Astrocyte (in vitro differentiated cells and primary cell): ENCODE results near the gene TPD52L1. TPM values are rescaled to one million over a fixed set of nuclear protein-coding genes. Genes with fewer than 3 reads are reported as not detected.
"Not testable (repeated sequence)": the region's sequence is repeated elsewhere in the genome, so short reads cannot be mapped to it uniquely, and the experiment has no call there.

Experiments
- DNase-seq: peaks from one replicate; pipeline ENCODE4 v3.0.0-alpha.2; 2010; ENCODE audit warnings: low read depth
- FAIRE-seq: peaks from 2 replicates; lab custom pipeline; 2011; peaks lifted over from hg19 to GRCh38; lab: Jason Lieb, UNC
- H2AFZ ChIP-seq: 2 replicates; pipeline ENCODE4 v1.6.0; 2012; ENCODE audit warnings: low read depth, low read length, inconsistent platforms
- H3K27ac ChIP-seq: 2 replicates; pipeline ENCODE4 v1.5.1; 2011; ENCODE audit warnings: low read depth, low read length, inconsistent platforms
- H3K27me3 ChIP-seq: 2 replicates; pipeline ENCODE4 v1.6.0; 2011; ENCODE audit warnings: low read length, inconsistent platforms; ENCODE audit not compliant: insufficient read depth
- H3K36me3 ChIP-seq: 2 replicates; pipeline ENCODE4 v1.5.1; 2011; ENCODE audit warnings: low read length, inconsistent platforms; ENCODE audit not compliant: insufficient read depth
- H3K4me1 ChIP-seq: 2 replicates; pipeline ENCODE4 v1.5.1; 2011; ENCODE audit warnings: low read length, inconsistent platforms; ENCODE audit not compliant: insufficient read depth
- H3K4me2 ChIP-seq: 2 replicates; pipeline ENCODE4 v1.6.0; 2012; ENCODE audit warnings: low read length, inconsistent platforms
- H3K4me3 ChIP-seq: 2 replicates; pipeline ENCODE4 v1.5.1; 2011; ENCODE audit warnings: low read depth, mild to moderate bottlenecking, low read length, inconsistent platforms; ENCODE audit not compliant: insufficient read depth
- H3K79me2 ChIP-seq: 2 replicates; pipeline ENCODE4 v1.6.0; 2012; ENCODE audit warnings: mild to moderate bottlenecking, low read length, inconsistent platforms; ENCODE audit not compliant: insufficient read depth
- H3K9ac ChIP-seq: 2 replicates; pipeline ENCODE4 v1.6.0; 2012; ENCODE audit warnings: mild to moderate bottlenecking, low read length, inconsistent platforms
- H3K9me3 ChIP-seq: 2 replicates; pipeline ENCODE4 v1.5.1; 2012; ENCODE audit warnings: low read depth, mild to moderate bottlenecking, low read length, inconsistent platforms; ENCODE audit not compliant: insufficient read depth
- H4K20me1 ChIP-seq: 2 replicates; pipeline ENCODE4 v1.6.0; 2012; ENCODE audit warnings: low read length, inconsistent platforms; ENCODE audit not compliant: insufficient read depth
- H3K27ac Mint-ChIP-seq: one replicate; pipeline ENCODE4 v1.8.0; 2021; ENCODE audit warnings: mild to moderate bottlenecking, mixed read lengths; ENCODE audit not compliant: unreplicated experiment
- H3K27me3 Mint-ChIP-seq: one replicate; pipeline ENCODE4 v1.8.0; 2021; ENCODE audit warnings: low read depth, mixed read lengths; ENCODE audit not compliant: unreplicated experiment
- H3K36me3 Mint-ChIP-seq: one replicate; pipeline ENCODE4 v1.8.0; 2021; ENCODE audit warnings: low read depth, mixed read lengths; ENCODE audit not compliant: unreplicated experiment
- H3K4me1 Mint-ChIP-seq: one replicate; pipeline ENCODE4 v1.8.0; 2021; ENCODE audit warnings: low read depth, mixed read lengths; ENCODE audit not compliant: unreplicated experiment
- H3K4me3 Mint-ChIP-seq: one replicate; pipeline ENCODE4 v1.8.0; 2021; ENCODE audit warnings: mild to moderate bottlenecking, moderate library complexity, mixed read lengths; ENCODE audit not compliant: unreplicated experiment
- H3K9me3 Mint-ChIP-seq: one replicate; pipeline ENCODE4 v1.8.0; 2021; ENCODE audit warnings: mild to moderate bottlenecking, mixed read lengths; ENCODE audit not compliant: unreplicated experiment
- EZH2 ChIP-seq: IDR thresholded peaks from 2 replicates; pipeline ENCODE4 v1.6.1; 2012; ENCODE audit warnings: mild to moderate bottlenecking, low read length, inconsistent platforms; ENCODE audit not compliant: insufficient read depth
- total RNA-seq: library from RNA; stranded (reverse); gene quantifications from 2 replicates; pipeline ENCODE4 v1.2.1, GENCODE V29; 2021
- TF ChIP-seq, protein P1 (sequence below): IDR thresholded peaks from 2 replicates; pipeline ENCODE4 v1.5.1; 2011; ENCODE audit warnings: low read depth, mild to moderate bottlenecking, inconsistent platforms, low read length, moderate library complexity; ENCODE audit not compliant: insufficient read depth

The TPD52L1 gene
- total RNA-seq, 1 donor from 2014 or later: 32.8 TPM

DNA sequence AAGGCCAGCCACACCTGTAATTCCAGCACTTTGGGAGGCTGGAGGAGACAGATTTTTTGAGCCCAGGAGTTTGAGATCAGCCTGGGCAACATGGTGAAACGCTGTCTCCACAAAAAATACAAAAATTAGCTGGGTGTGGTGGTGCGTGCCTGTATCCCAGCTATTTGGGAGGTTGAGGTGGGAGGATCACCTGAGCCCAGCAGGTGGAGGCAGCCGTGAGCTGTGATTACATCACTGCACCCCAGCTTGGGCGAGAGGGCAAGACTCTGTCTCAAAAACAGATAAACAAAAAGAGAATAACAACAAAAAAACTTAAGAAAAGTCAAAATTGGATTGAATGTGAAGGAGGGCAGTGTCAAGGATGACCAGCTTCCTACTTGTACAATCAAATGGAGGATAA, 2.9 kb downstream of the TPD52L1 start:
- H4K20me1 ChIP-seq: no peaks in the 10 kb centered on the region
- H3K36me3 Mint-ChIP-seq: peaks cover 4% of the 10 kb centered on the region
- TF ChIP-seq, protein P1, sequence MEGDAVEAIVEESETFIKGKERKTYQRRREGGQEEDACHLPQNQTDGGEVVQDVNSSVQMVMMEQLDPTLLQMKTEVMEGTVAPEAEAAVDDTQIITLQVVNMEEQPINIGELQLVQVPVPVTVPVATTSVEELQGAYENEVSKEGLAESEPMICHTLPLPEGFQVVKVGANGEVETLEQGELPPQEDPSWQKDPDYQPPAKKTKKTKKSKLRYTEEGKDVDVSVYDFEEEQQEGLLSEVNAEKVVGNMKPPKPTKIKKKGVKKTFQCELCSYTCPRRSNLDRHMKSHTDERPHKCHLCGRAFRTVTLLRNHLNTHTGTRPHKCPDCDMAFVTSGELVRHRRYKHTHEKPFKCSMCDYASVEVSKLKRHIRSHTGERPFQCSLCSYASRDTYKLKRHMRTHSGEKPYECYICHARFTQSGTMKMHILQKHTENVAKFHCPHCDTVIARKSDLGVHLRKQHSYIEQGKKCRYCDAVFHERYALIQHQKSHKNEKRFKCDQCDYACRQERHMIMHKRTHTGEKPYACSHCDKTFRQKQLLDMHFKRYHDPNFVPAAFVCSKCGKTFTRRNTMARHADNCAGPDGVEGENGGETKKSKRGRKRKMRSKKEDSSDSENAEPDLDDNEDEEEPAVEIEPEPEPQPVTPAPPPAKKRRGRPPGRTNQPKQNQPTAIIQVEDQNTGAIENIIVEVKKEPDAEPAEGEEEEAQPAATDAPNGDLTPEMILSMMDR: no peak
- no peak for TF ChIP-seq EZH2
- H3K4me2 ChIP-seq: no peak overlapping the region
- H3K4me3 Mint-ChIP-seq: no peak overlapping the region
- no peak overlapping the region for H3K9ac ChIP-seq
- no peak overlapping the region for H3K27ac Mint-ChIP-seq
- H3K79me2 ChIP-seq: no peaks in the 10 kb centered on the region
- no peaks in the 10 kb centered on the region for H3K36me3 ChIP-seq
- no peaks in the 10 kb centered on the region for H3K9me3 Mint-ChIP-seq
- H3K9me3 ChIP-seq: no peaks in the 10 kb centered on the region
- DNase-seq (no peak), FAIRE-seq (no peak)
- peaks cover 4% of the 10 kb centered on the region for H3K4me1 ChIP-seq
- H3K4me3 ChIP-seq: no peak overlapping the region
- H3K27ac ChIP-seq: no peak overlapping the region
- no peak overlapping the region for H2AFZ ChIP-seq
- H3K27me3 ChIP-seq: no peaks in the 10 kb centered on the region
- peaks cover 2% of the 10 kb centered on the region for H3K4me1 Mint-ChIP-seq
- no peaks in the 10 kb centered on the region for H3K27me3 Mint-ChIP-seq

DNA sequence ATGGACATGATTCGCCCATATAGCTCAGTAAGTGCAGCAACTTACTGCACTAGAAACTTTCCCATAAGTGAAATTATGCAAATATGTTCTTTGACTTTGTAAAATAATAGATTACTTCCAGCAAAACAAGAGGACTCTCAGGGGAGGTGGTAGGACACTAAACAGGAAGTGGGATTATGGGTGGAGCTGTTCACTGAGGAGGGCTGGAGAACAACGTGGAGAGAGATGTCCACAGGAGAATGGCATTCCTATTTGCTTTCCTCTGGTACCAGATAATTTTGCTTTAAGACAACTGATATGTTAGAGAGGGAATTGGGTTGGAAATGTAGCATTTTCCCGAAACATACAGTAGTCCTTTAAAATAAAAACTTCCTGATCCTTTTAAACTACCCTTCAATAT, 3.7 kb downstream of the TPD52L1 start:
- no peak for FAIRE-seq
- H3K36me3 ChIP-seq: no peaks in the 10 kb centered on the region
- H3K9me3 Mint-ChIP-seq: no peaks in the 10 kb centered on the region
- no peak overlapping the region for H3K27ac ChIP-seq
- H3K27me3 ChIP-seq: no peaks in the 10 kb centered on the region
- peaks cover 4% of the 10 kb centered on the region for H3K36me3 Mint-ChIP-seq
- no peak overlapping the region for H3K9ac ChIP-seq
- H3K9me3 ChIP-seq: no peaks in the 10 kb centered on the region
- H3K4me3 Mint-ChIP-seq: no peak overlapping the region
- no peak overlapping the region for H3K4me3 ChIP-seq
- H3K79me2 ChIP-seq: no peaks in the 10 kb centered on the region
- H3K4me2 ChIP-seq: no peak overlapping the region
- no peak overlapping the region for H3K27ac Mint-ChIP-seq
- TF ChIP-seq, protein P1: no peak
- no peak for TF ChIP-seq EZH2
- no peak for DNase-seq
- H4K20me1 ChIP-seq: no peaks in the 10 kb centered on the region
- H2AFZ ChIP-seq: no peak overlapping the region
- peaks cover 2% of the 10 kb centered on the region for H3K4me1 Mint-ChIP-seq
- H3K4me1 ChIP-seq: peaks cover 4% of the 10 kb centered on the region
- H3K27me3 Mint-ChIP-seq: no peaks in the 10 kb centered on the region

DNA sequence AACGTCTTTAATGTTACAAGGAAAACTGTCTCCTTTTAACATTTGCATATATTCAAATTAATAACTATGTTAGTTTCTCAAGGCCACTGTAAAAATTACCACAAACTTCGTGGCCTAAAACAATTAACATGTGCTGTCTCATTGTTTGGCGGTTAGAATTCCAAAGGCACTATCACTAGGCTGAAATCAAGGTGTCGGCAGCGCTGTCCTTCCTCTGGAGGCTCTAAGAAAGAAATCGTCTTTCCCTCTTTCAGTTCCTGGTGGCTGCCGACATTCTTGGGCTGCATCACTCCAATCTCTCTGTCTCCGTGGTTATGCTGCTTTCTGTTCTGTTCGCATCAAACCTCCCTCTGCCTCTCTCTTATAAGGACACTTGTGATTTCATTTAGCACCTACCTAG, 4.2 kb downstream of the TPD52L1 start:
- DNase-seq: no peak
- H3K27me3 ChIP-seq: no peaks in the 10 kb centered on the region
- H3K36me3 Mint-ChIP-seq: peaks cover 4% of the 10 kb centered on the region
- no peak overlapping the region for H3K27ac ChIP-seq
- H3K27me3 Mint-ChIP-seq: no peaks in the 10 kb centered on the region
- no peak overlapping the region for H3K9ac ChIP-seq
- no peaks in the 10 kb centered on the region for H4K20me1 ChIP-seq
- peaks cover 4% of the 10 kb centered on the region for H3K4me1 ChIP-seq
- no peak overlapping the region for H3K27ac Mint-ChIP-seq
- H2AFZ ChIP-seq: no peak overlapping the region
- no peaks in the 10 kb centered on the region for H3K9me3 Mint-ChIP-seq
- TF ChIP-seq, protein P1: no peak
- TF ChIP-seq EZH2: no peak
- H3K79me2 ChIP-seq: no peaks in the 10 kb centered on the region
- FAIRE-seq: no peak
- no peak overlapping the region for H3K4me2 ChIP-seq
- no peak overlapping the region for H3K4me3 ChIP-seq
- H3K9me3 ChIP-seq: no peaks in the 10 kb centered on the region
- no peaks in the 10 kb centered on the region for H3K36me3 ChIP-seq
- H3K4me3 Mint-ChIP-seq: no peak overlapping the region
- H3K4me1 Mint-ChIP-seq: peaks cover 2% of the 10 kb centered on the region

DNA sequence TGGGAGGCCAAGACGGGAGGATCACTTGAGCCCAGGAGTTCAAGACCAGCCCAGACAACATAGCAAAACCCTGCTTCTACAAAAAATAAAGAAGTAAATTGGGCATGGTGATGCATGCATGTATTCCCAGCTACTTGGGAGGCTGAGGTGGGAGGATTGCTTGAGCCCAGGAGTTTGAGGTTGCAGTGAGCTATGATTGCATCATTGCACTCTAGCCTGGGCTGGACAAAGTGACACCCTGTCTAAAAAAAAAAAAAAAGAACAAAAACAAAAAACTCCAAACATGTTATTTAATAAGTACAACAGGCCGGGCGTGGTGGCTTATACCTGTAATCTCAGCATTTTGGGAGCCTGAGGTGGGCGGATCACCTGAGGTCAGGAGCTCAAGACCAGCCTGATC, 9.8 kb downstream of the TPD52L1 start:
- H3K9ac ChIP-seq, H3K27me3 Mint-ChIP-seq, H3K4me1 ChIP-seq, H3K36me3 Mint-ChIP-seq, H4K20me1 ChIP-seq, H3K27ac Mint-ChIP-seq, H3K4me3 ChIP-seq, H3K27me3 ChIP-seq, H3K27ac ChIP-seq, FAIRE-seq, H3K4me2 ChIP-seq, H3K9me3 Mint-ChIP-seq, H3K79me2 ChIP-seq, H3K9me3 ChIP-seq, H3K4me1 Mint-ChIP-seq, H3K36me3 ChIP-seq, H2AFZ ChIP-seq, DNase-seq, H3K4me3 Mint-ChIP-seq: not testable (repeated sequence)
